ENCODE results near the gene GPSM1.

The GPSM1 gene

DNA sequence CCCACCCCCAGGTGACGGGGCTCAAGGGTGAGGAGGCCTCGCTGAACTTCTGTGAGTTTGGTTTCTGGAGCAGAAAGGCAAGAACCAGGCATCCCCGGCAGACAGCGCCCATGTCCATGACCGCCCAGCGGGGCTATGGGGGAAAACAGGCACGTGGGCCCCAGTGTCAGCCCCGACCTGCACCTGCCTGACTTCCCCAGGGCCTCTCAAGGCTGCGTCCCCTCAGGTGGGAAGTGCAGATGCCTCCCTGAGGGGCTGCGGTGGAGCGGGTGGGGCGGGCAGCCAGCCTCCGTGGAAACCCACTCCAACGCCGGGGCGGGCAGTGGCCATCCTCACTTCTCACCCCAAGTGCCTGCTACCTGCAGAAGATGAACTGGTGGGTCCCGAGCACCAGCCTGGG is 53.0 kb downstream of the GPSM1 start:
- Histone ChIP-seq H3K4me3 (ENCODE audit: control insufficient read depth in 1 of 7, extremely low read depth in 1 of 7, insufficient read depth in 4 of 7, low read depth in 2 of 7, low read length in 6 of 7) (no peak overlapping the region), H3K27ac (ENCODE audit: insufficient read depth in 1 of 2, low read depth in 1 of 2, low read length in 2 of 2, poor library complexity in 1 of 2, severe bottlenecking in 2 of 2) (no peak overlapping the region), H3K9me3 (ENCODE audit: control extremely low read depth in 1 of 5, control insufficient read depth in 4 of 5, insufficient read depth in 2 of 5, low read depth in 1 of 5, low read length in 4 of 5) (no peaks in the 10 kb centered on the region), H3K36me3 (ENCODE audit: control insufficient read depth in 4 of 4, insufficient read depth in 4 of 4, low read length in 3 of 4) (peaks cover 12 to 93% (median 42%) of the 10 kb centered on the region in 4 experiments), H3K4me1 (ENCODE audit: control extremely low read depth in 1 of 4, control insufficient read depth in 4 of 4, insufficient read depth in 4 of 4, low read length in 3 of 4) (peaks cover 0 to 8% (median 8%) of the 10 kb centered on the region in 4 experiments), H3K27me3 (replicated peaks in 2 of 5; ENCODE audit: control insufficient read depth in 4 of 5, insufficient read depth in 5 of 5, low read length in 4 of 5) (no peaks in the 10 kb centered on the region)
- ChIA-PET POLR2A (no interaction called here), CTCF (interaction anchor here (1.0 to 1.4 kb wide), 2 partner anchors 7 to 10 kb away, joined by 3 to 4 read pairs; no protein-coding TSS in a partner anchor)
- no peak for DNase-seq
- over 99% methylated on average over 16 of the region's 17 CpGs for WGBS (ENCODE audit: insufficient coverage)

DNA sequence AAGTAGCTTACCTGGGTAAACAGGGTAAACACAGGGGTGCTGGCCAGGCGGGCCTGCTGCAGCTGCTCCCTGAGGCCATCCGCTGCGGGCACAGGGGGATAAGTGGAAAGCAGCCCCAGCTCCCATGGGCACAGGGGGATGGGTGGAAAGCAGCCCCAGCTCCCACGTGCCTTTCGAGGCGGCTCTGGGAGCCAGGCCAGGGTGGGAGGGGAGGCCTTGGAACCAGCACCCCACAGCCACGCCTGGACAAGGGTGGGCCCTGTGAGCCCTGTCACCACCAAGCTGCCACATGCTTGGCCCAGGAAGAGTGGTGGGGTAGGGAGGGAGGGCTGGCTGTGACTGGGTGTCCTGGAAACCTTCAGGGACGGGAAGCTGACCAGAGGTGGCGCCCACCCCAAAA is 54.0 kb downstream of the GPSM1 start:
- no peaks in the 10 kb centered on the region for H3K9me3 ChIP-seq (ENCODE audit: control extremely low read depth in 1 of 5, control insufficient read depth in 4 of 5, insufficient read depth in 2 of 5, low read depth in 1 of 5, low read length in 4 of 5)
- ChIA-PET CTCF (interaction anchor here (1.0 to 1.4 kb wide), 3 partner anchors 8 to 107 kb away, joined by 3 to 4 read pairs (median 3); no protein-coding TSS in a partner anchor), POLR2A (no interaction called here)
- DNase-seq, result no peak
- H3K36me3 ChIP-seq (ENCODE audit: control insufficient read depth in 4 of 4, insufficient read depth in 4 of 4, low read length in 3 of 4), result peaks cover 12 to 91% (median 47%) of the 10 kb centered on the region in 4 experiments
- H3K4me1 ChIP-seq (ENCODE audit: control extremely low read depth in 1 of 4, control insufficient read depth in 4 of 4, insufficient read depth in 4 of 4, low read length in 3 of 4), result peaks cover 0 to 8% (median 8%) of the 10 kb centered on the region in 4 experiments
- no peak overlapping the region for H3K27ac ChIP-seq (ENCODE audit: insufficient read depth in 1 of 2, low read depth in 1 of 2, low read length in 2 of 2, poor library complexity in 1 of 2, severe bottlenecking in 2 of 2)
- no peaks in the 10 kb centered on the region for H3K27me3 ChIP-seq (replicated peaks in 2 of 5; ENCODE audit: control insufficient read depth in 4 of 5, insufficient read depth in 5 of 5, low read length in 4 of 5)
- 95% methylated on average over 4 of the region's 9 CpGs for WGBS (ENCODE audit: insufficient coverage)
- no peak overlapping the region for H3K4me3 ChIP-seq (ENCODE audit: control insufficient read depth in 1 of 7, extremely low read depth in 1 of 7, insufficient read depth in 4 of 7, low read depth in 2 of 7, low read length in 6 of 7)

DNA sequence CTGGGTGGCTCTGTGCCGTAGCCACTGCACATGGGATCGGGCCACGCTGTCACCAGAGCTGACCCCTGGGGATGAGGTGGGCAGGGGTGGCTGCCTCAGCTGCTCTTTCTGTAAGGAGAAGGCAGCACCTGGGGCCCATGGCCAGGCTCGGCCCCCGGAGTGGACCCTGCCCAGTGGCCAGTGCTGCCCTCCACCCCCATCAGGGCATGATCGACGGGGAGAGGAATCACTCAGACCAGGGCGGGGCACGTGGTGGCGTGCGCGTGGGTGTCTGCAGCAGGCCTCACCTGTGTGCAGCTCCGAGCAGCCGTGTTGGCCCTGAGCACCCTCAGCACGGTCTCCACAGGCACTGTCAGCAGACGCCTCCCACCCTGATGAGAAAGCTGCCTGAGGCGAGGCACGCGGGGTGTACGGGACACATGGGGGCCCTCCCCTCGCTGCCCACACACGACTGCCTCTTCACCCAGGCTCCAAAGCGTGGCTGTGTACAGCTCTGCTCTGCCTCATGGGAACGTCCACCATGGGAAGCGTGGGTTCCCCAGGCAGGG is 54.7 kb downstream of the GPSM1 start:
- POLR2A ChIA-PET, result no interaction called here
- Histone ChIP-seq H3K4me1 (ENCODE audit: control extremely low read depth in 1 of 4, control insufficient read depth in 4 of 4, insufficient read depth in 4 of 4, low read length in 3 of 4) (peaks cover 0 to 6% (median 5%) of the 10 kb centered on the region in 4 experiments), H3K9me3 (ENCODE audit: control extremely low read depth in 1 of 5, control insufficient read depth in 4 of 5, insufficient read depth in 2 of 5, low read depth in 1 of 5, low read length in 4 of 5) (no peaks in the 10 kb centered on the region), H3K27ac (ENCODE audit: insufficient read depth in 1 of 2, low read depth in 1 of 2, low read length in 2 of 2, poor library complexity in 1 of 2, severe bottlenecking in 2 of 2) (no peak overlapping the region), H3K4me3 (ENCODE audit: control insufficient read depth in 1 of 7, extremely low read depth in 1 of 7, insufficient read depth in 4 of 7, low read depth in 2 of 7, low read length in 6 of 7) (no peak overlapping the region), H3K36me3 (ENCODE audit: control insufficient read depth in 4 of 4, insufficient read depth in 4 of 4, low read length in 3 of 4) (peaks cover 14 to 88% (median 49%) of the 10 kb centered on the region in 4 experiments), H3K27me3 (replicated peaks in 2 of 5; ENCODE audit: control insufficient read depth in 4 of 5, insufficient read depth in 5 of 5, low read length in 4 of 5) (no peaks in the 10 kb centered on the region)
- CTCF ChIA-PET, result interaction anchor here (1.4 kb wide), 2 partner anchors 8 to 106 kb away, joined by 3 to 4 read pairs; no protein-coding TSS in a partner anchor
- 95% methylated on average over 22 of the region's 25 CpGs for WGBS (ENCODE audit: insufficient coverage)
- DNase-seq, result no peak

DNA sequence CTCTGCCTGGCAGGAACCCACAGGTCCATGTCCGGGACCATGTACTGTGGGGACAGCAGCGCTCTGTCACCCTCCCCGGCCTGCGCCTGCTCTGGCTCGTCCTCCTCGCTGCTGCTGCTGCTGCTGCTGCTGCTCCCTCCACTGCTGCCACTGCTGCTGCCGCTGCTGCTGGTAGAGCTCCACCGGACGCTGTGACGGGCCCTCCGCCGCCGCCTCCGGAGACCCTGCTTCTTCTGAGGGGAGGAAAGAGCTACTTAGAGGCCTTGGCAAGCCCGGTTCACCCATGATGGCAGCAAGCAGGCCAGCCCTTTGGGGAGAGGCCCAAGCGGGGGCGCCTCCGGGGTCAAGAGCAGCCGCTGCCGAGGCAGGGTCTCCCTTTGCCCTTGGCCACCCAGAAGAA is 56.1 kb downstream of the GPSM1 start:
- POLR2A ChIA-PET, result no interaction called here
- CTCF ChIA-PET, result interaction anchor here (1.0 to 2.0 kb wide), 4 partner anchors 12 to 20 kb away, joined by 3 to 6 read pairs (median 4); partner anchors contain the start of gene DNLZ
- Histone ChIP-seq H3K4me3 (ENCODE audit: control insufficient read depth in 1 of 7, extremely low read depth in 1 of 7, insufficient read depth in 4 of 7, low read depth in 2 of 7, low read length in 6 of 7) (no peak overlapping the region), H3K27ac (ENCODE audit: insufficient read depth in 1 of 2, low read depth in 1 of 2, low read length in 2 of 2, poor library complexity in 1 of 2, severe bottlenecking in 2 of 2) (no peak overlapping the region), H3K27me3 (replicated peaks in 2 of 5; ENCODE audit: control insufficient read depth in 4 of 5, insufficient read depth in 5 of 5, low read length in 4 of 5) (no peaks in the 10 kb centered on the region), H3K9me3 (ENCODE audit: control extremely low read depth in 1 of 5, control insufficient read depth in 4 of 5, insufficient read depth in 2 of 5, low read depth in 1 of 5, low read length in 4 of 5) (no peaks in the 10 kb centered on the region), H3K36me3 (ENCODE audit: control insufficient read depth in 4 of 4, insufficient read depth in 4 of 4, low read length in 3 of 4) (peaks cover 14 to 87% (median 60%) of the 10 kb centered on the region in 4 experiments), H3K4me1 (ENCODE audit: control extremely low read depth in 1 of 4, control insufficient read depth in 4 of 4, insufficient read depth in 4 of 4, low read length in 3 of 4) (no peaks in the 10 kb centered on the region)
- DNase-seq, result no peak
- 96% methylated on average over 17 of the region's 20 CpGs for WGBS (ENCODE audit: insufficient coverage)

DNA sequence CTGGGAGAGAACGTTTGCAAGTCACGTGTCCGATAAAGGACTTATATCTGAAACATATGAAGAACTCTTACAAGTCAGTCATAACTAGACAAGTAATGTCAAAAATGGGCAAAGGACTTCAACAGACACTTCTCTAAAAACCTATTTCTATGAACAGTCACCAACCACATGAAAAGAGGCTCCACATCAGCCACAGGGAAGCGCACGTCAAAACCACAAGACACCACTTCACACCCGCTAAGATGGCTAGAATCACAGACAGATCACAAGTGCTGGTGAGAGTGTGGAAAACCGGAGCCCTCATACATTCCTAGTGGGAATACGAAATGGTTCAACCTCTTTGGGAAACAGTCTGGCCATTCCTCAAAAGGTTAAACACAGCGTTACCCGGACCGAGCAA is 57.7 kb downstream of the GPSM1 start:
- Histone ChIP-seq H3K27ac (ENCODE audit: insufficient read depth in 1 of 2, low read depth in 1 of 2, low read length in 2 of 2, poor library complexity in 1 of 2, severe bottlenecking in 2 of 2) (no peak overlapping the region), H3K36me3 (ENCODE audit: control insufficient read depth in 4 of 4, insufficient read depth in 4 of 4, low read length in 3 of 4) (peaks cover 15 to 87% (median 63%) of the 10 kb centered on the region in 4 experiments), H3K9me3 (ENCODE audit: control extremely low read depth in 1 of 5, control insufficient read depth in 4 of 5, insufficient read depth in 2 of 5, low read depth in 1 of 5, low read length in 4 of 5) (no peaks in the 10 kb centered on the region), H3K4me3 (ENCODE audit: control insufficient read depth in 1 of 7, extremely low read depth in 1 of 7, insufficient read depth in 4 of 7, low read depth in 2 of 7, low read length in 6 of 7) (no peak overlapping the region), H3K27me3 (replicated peaks in 2 of 5; ENCODE audit: control insufficient read depth in 4 of 5, insufficient read depth in 5 of 5, low read length in 4 of 5) (no peaks in the 10 kb centered on the region), H3K4me1 (ENCODE audit: control extremely low read depth in 1 of 4, control insufficient read depth in 4 of 4, insufficient read depth in 4 of 4, low read length in 3 of 4) (no peaks in the 10 kb centered on the region)
- DNase-seq, result no peak
- 90% methylated on average over 8 of the region's 11 CpGs for WGBS (ENCODE audit: insufficient coverage)
- ChIA-PET POLR2A (no interaction called here), CTCF (interaction anchor here (1.1 to 2.0 kb wide), 3 partner anchors 14 to 22 kb away, joined by 3 to 6 read pairs (median 4); partner anchors contain the start of gene DNLZ)

DNA sequence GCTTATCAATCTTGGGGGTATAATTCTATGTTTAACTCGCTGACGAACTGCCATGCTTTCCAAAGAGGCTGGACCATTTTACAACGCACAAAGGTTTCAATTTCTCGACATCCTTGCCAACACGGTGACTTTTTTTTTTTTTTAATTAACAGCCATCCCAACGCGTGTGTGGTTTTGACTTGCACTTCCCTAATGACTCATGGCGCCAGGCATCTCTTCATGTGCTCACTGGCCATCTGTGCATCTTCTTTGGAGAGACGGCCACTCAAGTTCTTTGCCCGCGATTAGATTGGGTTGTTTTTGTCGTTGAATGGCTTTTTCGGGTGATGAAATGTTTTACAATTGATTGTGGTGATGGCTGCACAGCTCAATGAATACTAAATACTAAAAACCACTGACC is 58.7 kb downstream of the GPSM1 start:
- no peak overlapping the region for H3K27ac ChIP-seq (ENCODE audit: insufficient read depth in 1 of 2, low read depth in 1 of 2, low read length in 2 of 2, poor library complexity in 1 of 2, severe bottlenecking in 2 of 2)
- DNase-seq, result no peak
- 92% methylated on average over 9 of the region's 13 CpGs for WGBS (ENCODE audit: insufficient coverage)
- H3K36me3 ChIP-seq (ENCODE audit: control insufficient read depth in 4 of 4, insufficient read depth in 4 of 4, low read length in 3 of 4), result peaks cover 15 to 81% (median 59%) of the 10 kb centered on the region in 4 experiments
- ChIA-PET POLR2A (no interaction called here), CTCF (interaction anchor here (0.6 to 2.3 kb wide), 2 partner anchors 11 to 16 kb away, joined by 3 to 7 read pairs; no protein-coding TSS in a partner anchor)
- no peaks in the 10 kb centered on the region for H3K4me1 ChIP-seq (ENCODE audit: control extremely low read depth in 1 of 4, control insufficient read depth in 4 of 4, insufficient read depth in 4 of 4, low read length in 3 of 4)
- H3K4me3 ChIP-seq (ENCODE audit: control insufficient read depth in 1 of 7, extremely low read depth in 1 of 7, insufficient read depth in 4 of 7, low read depth in 2 of 7, low read length in 6 of 7), result no peak overlapping the region
- H3K9me3 ChIP-seq (ENCODE audit: control extremely low read depth in 1 of 5, control insufficient read depth in 4 of 5, insufficient read depth in 2 of 5, low read depth in 1 of 5, low read length in 4 of 5), result no peaks in the 10 kb centered on the region
- H3K27me3 ChIP-seq (replicated peaks in 2 of 5; ENCODE audit: control insufficient read depth in 4 of 5, insufficient read depth in 5 of 5, low read length in 4 of 5), result no peaks in the 10 kb centered on the region

DNA sequence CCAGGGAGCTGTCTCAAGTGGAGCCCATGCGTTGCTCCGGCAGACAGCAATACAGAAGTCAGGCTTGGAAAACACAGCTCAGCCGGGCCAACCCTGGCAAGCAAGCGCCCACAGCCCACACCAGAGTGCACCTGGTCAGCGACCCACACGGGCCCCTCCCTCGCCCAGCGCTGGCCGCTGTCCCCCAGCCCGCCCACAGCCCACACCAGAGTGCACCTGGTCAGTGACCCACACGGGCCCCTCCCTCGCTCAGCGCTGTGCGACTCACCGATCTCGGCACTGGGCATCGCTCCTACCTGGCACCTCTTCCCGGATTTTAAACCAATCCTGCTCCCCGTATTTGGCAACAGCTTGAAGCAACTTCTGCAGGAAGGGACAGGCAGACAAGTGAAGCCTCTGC is 59.9 kb downstream of the GPSM1 start:
- CTCF ChIA-PET, result interaction anchor here (0.8 to 2.3 kb wide), 5 partner anchors 10 to 64 kb away, joined by 3 to 7 read pairs (median 3); no protein-coding TSS in a partner anchor
- Histone ChIP-seq H3K4me1 (ENCODE audit: control extremely low read depth in 1 of 4, control insufficient read depth in 4 of 4, insufficient read depth in 4 of 4, low read length in 3 of 4) (no peaks in the 10 kb centered on the region), H3K4me3 (ENCODE audit: control insufficient read depth in 1 of 7, extremely low read depth in 1 of 7, insufficient read depth in 4 of 7, low read depth in 2 of 7, low read length in 6 of 7) (no peak overlapping the region), H3K27me3 (replicated peaks in 2 of 5; ENCODE audit: control insufficient read depth in 4 of 5, insufficient read depth in 5 of 5, low read length in 4 of 5) (no peaks in the 10 kb centered on the region), H3K36me3 (ENCODE audit: control insufficient read depth in 4 of 4, insufficient read depth in 4 of 4, low read length in 3 of 4) (peaks cover 15 to 81% (median 58%) of the 10 kb centered on the region in 4 experiments), H3K27ac (ENCODE audit: insufficient read depth in 1 of 2, low read depth in 1 of 2, low read length in 2 of 2, poor library complexity in 1 of 2, severe bottlenecking in 2 of 2) (no peak overlapping the region), H3K9me3 (ENCODE audit: control extremely low read depth in 1 of 5, control insufficient read depth in 4 of 5, insufficient read depth in 2 of 5, low read depth in 1 of 5, low read length in 4 of 5) (no peaks in the 10 kb centered on the region)
- no peak for DNase-seq
- POLR2A ChIA-PET, result interaction anchor here (0.6 kb wide), 1 partner anchor 64 kb away, joined by 3 read pairs; no protein-coding TSS in a partner anchor
- 97% methylated on average over 19 of the region's 19 CpGs for WGBS (ENCODE audit: insufficient coverage)
